Testis (tissue), 3 donors: ENCODE data around the gene MAP3K7CL. TPM values are rescaled to one million over a fixed set of nuclear protein-coding genes. Genes with fewer than 3 reads are reported as not detected.

Experiments used
- DNase-seq: peaks from one replicate; pipeline ENCODE4 v3.0.0-alpha.2; 2019
- H3K27ac ChIP-seq, 2 donors: fragments of 200-600 bp; sonication (generic); one replicate each; pipeline ENCODE4 v1.5.1; 2019
- H3K27me3 ChIP-seq: fragments of 200-600 bp; sonication (generic); one replicate; pipeline ENCODE4 v1.5.1; 2019
- H3K36me3 ChIP-seq: fragments of 200-600 bp; sonication (generic); one replicate; pipeline ENCODE4 v1.5.1; 2017; ENCODE audit warnings: low read depth; ENCODE audit errors: missing control alignments
- H3K4me1 ChIP-seq: fragments of 200-600 bp; sonication (generic); one replicate; pipeline ENCODE4 v1.5.1; 2019
- H3K4me3 ChIP-seq, 2 donors: fragments of 200-600 bp; sonication (generic); one replicate each; pipeline ENCODE4 v1.5.1; 2017 to 2019
- H3K9me3 ChIP-seq: fragments of 200-600 bp; sonication (generic); one replicate; pipeline ENCODE4 v1.5.1; 2017
- POLR2A ChIP-seq: fragments of 450-650 bp; IDR thresholded peaks from one replicate; pipeline ENCODE4 v1.6.1; 2017; ENCODE audit warnings: antibody characterized with exemption, mild to moderate bottlenecking, moderate library complexity
- WGBS, 2 donors: methylation state at CpG; one replicate each; pipeline ENCODE4 v1.1.5; 2018; 5-methylcytosine and 5-hydroxymethylcytosine counted together
- intact Hi-C: fragments of 100-400 bp; cut with DNase I; formaldehyde crosslinking; loops from one replicate; pipeline ENCODE4 v1.15.1; 2023; ENCODE audit warnings: low total_unique reads
- polyA plus RNA-seq: library from polyadenylated mRNA; stranded (reverse); fragments of 350-450 nt; fragmentation: Illumina TruSeq; extraction: RNeasy Lipid Tissue Mini Kit (QIAGEN cat#74804); gene quantifications from one replicate; pipeline ENCODE4 v1.2.3, GENCODE V29; 2014; ENCODE audit warnings: low read depth, low replicate concordance; ENCODE audit not compliant: insufficient read depth
- total RNA-seq, 2 donors: library from RNA; depleted of rRNA; stranded (reverse); fragments of >200 nt; gene quantifications; one replicate each; pipeline ENCODE4 v1.2.3, GENCODE V29; 2016
- TF ChIP-seq, protein P1 (sequence below), 3 experiments: fragments of 450-650 bp in 2 of 3; fragments of 200-600 bp in 1 of 3; sonication (generic) in 1 of 3; IDR thresholded peaks; one replicate each; pipeline ENCODE4 v1.5.1; 2016 to 2019; ENCODE audit warnings: antibody characterized with exemption in 3 of 3, mild to moderate bottlenecking in 2 of 3, moderate library complexity in 1 of 3

MAP3K7CL gene
- total and polyA plus RNA-seq, 3 donors from 2014 or later, result 9.9 to 16.1 (median 15.3) TPM

DNA sequence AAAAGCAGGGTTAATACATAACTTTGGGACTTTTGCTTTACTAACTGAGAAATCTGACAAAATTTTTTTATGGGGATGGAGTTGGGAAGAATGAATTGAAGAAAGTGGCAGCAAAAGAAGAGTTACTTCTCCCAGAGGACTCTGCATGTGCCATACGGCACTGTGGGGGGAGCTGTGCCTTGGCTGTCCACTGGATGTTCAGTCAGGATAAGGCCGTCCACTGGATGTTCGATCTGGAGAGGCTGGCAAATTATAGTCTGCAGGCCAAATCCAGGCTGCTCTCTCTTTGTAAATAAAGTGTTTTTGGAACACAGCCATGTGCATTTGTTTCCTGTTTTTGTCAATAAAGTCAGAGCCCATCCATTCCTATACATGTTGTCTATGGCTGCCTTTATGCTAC, 4.5 kb upstream of the MAP3K7CL start:
- no peak for TF ChIP-seq POLR2A
- Histone ChIP-seq H3K9me3 (no peaks in the 10 kb centered on the region), H3K4me1 (no peaks in the 10 kb centered on the region), H3K27ac (no peak overlapping the region), H3K27me3 (no peaks in the 10 kb centered on the region), H3K4me3 (no peak overlapping the region), H3K36me3 (no peaks in the 10 kb centered on the region)
- 63 to 85% methylated on average over 3 of the region's 3 CpGs for WGBS, 2 donors
- intact Hi-C loops, result no loop called here
- DNase-seq, result no peak

DNA sequence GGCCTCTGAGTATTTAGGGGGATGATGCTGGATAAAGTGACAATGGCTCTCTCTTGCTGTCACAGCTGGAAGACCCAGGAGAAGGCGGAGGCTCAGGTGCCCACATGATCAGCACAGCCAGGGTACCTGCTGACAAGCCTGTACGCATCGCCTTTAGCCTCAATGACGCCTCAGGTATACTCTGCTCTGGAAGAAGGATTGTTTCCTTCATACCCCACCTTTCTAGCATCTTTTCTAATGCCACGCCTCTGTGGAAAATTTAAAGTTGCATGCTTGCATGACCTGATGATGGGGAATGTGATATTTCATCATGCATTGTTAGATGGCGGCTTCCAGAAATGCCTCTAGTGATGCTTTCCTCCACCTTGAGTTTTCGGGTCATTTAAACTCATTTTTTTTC, 2.8 kb downstream of the MAP3K7CL start:
- Histone ChIP-seq H3K27ac (no peak overlapping the region), H3K36me3 (no peaks in the 10 kb centered on the region), H3K9me3 (no peaks in the 10 kb centered on the region), H3K4me1 (no peaks in the 10 kb centered on the region), H3K4me3 (no peak overlapping the region), H3K27me3 (no peaks in the 10 kb centered on the region)
- intact Hi-C loops, result no loop called here
- DNase-seq, result no peak
- TF ChIP-seq, protein P1, sequence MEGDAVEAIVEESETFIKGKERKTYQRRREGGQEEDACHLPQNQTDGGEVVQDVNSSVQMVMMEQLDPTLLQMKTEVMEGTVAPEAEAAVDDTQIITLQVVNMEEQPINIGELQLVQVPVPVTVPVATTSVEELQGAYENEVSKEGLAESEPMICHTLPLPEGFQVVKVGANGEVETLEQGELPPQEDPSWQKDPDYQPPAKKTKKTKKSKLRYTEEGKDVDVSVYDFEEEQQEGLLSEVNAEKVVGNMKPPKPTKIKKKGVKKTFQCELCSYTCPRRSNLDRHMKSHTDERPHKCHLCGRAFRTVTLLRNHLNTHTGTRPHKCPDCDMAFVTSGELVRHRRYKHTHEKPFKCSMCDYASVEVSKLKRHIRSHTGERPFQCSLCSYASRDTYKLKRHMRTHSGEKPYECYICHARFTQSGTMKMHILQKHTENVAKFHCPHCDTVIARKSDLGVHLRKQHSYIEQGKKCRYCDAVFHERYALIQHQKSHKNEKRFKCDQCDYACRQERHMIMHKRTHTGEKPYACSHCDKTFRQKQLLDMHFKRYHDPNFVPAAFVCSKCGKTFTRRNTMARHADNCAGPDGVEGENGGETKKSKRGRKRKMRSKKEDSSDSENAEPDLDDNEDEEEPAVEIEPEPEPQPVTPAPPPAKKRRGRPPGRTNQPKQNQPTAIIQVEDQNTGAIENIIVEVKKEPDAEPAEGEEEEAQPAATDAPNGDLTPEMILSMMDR (IDR thresholded peaks at IDR 0.05), result no peak
- TF ChIP-seq POLR2A, result no peak
- WGBS, 2 donors, result 88 to 92% methylated on average over 7 of the region's 7 CpGs

- no peak for DNase-seq
- H3K27me3 ChIP-seq, result no peaks in the 10 kb centered on the region
- no peaks in the 10 kb centered on the region for H3K9me3 ChIP-seq
- H3K27ac ChIP-seq, result no peak overlapping the region
- no peaks in the 10 kb centered on the region for H3K4me1 ChIP-seq
- TF ChIP-seq, protein P1 (IDR thresholded peaks at IDR 0.05), result no peak
- no peak for TF ChIP-seq POLR2A
- 73 to 91% methylated on average over 5 of the region's 5 CpGs for WGBS, 2 donors
- intact Hi-C loops, result no loop called here
- H3K36me3 ChIP-seq, result no peaks in the 10 kb centered on the region
- H3K4me3 ChIP-seq, result no peak overlapping the region
Measured at GRCh38 chr21:29133796-29134195, 3.4 kb downstream of the MAP3K7CL start.

- Histone ChIP-seq H3K27me3 (no peaks in the 10 kb centered on the region), H3K36me3 (no peaks in the 10 kb centered on the region), H3K4me1 (no peaks in the 10 kb centered on the region), H3K9me3 (no peaks in the 10 kb centered on the region), H3K4me3 (no peak overlapping the region), H3K27ac (no peak overlapping the region)
- intact Hi-C loops, result no loop called here
- TF ChIP-seq, protein P1 (IDR thresholded peaks at IDR 0.05), result no peak
- TF ChIP-seq POLR2A, result no peak
- DNase-seq, result no peak
Measured at GRCh38 chr21:29135481-29135880, 5.0 kb downstream of the MAP3K7CL start.

DNA sequence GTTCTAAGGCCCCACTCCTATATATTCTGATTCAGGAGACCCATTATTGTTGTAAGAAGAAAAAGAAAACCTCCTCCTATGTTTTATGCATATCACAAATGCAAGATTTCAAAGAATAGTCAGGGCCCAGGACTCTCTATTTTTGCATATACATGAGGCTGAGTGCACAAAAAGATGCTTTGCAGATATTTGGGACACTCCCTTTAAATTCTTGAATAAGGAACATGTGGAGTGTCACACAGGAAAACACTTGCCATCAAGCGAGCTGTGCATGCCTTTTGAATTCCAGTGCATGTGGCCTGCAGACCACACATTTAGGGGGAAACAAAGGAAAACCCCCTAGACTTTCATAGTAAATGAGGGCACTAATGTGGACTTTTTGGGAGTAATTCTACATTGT, 5.6 kb downstream of the MAP3K7CL start:
- WGBS, 2 donors, result 83 to 91% methylated on average over 1 of the region's 1 CpG
- no peaks in the 10 kb centered on the region for H3K27me3 ChIP-seq
- intact Hi-C loops, result no loop called here
- no peak overlapping the region for H3K27ac ChIP-seq
- H3K4me3 ChIP-seq, result no peak overlapping the region
- no peaks in the 10 kb centered on the region for H3K4me1 ChIP-seq
- H3K36me3 ChIP-seq, result no peaks in the 10 kb centered on the region
- no peaks in the 10 kb centered on the region for H3K9me3 ChIP-seq
- DNase-seq, result no peak
- TF ChIP-seq POLR2A, result no peak
- TF ChIP-seq, protein P1 (IDR thresholded peaks at IDR 0.05), result no peak
